Measurements from ENCODE around the gene GRIN2B. TPM values are rescaled to one million over a fixed set of nuclear protein-coding genes. Genes with fewer than 3 reads are reported as not detected.

The GRIN2B gene
- polyA plus RNA-seq, 1 donor from 2014 or later: 4.8 TPM

DNA sequence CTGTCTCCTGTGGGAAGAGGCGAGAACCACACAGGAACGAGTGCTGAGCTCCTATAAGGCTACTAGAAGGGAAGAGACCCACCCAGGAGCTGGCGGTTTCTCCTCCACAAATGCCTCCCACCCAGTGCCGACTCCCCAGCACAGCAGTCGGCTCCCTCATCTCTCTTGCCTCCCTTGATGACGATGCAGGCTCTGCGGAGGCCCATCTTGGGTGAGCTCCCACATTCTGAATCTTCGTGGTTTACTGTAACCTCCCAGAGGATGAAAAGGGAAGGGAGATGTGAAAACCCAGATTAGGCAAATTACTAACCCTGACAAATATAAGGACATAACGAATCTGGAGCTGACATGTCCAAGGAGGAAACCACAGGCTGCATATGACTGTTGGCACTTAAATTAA, 23.8 kb downstream of the GRIN2B start:
- H3K27ac ChIP-seq (ENCODE audit: low read length): no peak overlapping the region

DNA sequence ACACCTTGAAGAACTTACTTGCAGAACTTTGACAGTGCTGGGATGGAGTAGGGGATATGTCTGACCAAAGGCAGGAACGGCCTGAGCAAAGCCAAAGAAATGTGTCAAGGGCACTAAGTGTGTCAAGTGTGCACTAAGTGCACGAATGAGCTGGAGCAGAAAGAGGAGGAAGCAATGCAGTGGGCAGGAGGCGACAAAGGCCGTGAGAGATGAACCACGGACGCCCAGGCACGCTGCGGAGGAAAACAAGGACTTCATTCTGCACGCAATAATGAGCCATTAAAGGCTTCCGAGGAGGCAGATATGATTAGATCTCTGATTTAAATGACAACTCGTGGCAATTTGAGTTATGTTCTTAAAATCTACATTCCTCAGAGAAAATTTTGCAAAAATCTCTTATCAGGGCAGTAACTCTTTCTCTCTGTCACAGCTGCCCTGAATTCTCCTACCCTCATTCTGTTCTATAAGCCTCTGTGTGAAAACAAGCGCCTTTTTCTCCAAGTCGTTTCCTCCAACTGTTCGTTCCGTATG, 25.3 kb downstream of the GRIN2B start:
- Histone ChIP-seq H3K4me2 (ENCODE audit: low read length) (no peak overlapping the region), H3K27ac (ENCODE audit: low read length) (no peak overlapping the region), H4K20me1 (ENCODE audit: insufficient read depth) (no peaks in the 10 kb centered on the region), H3K27me3 (ENCODE audit: insufficient read depth, low read depth, low read length) (no peaks in the 10 kb centered on the region), H3F3A (ENCODE audit: insufficient read depth, low read length, poor library complexity, severe bottlenecking) (no peaks in the 10 kb centered on the region), H3K36me3 (ENCODE audit: insufficient read depth, low read length) (no peaks in the 10 kb centered on the region), H3K9ac (ENCODE audit: low read length) (no peak overlapping the region), H3K79me2 (replicated peaks; ENCODE audit: insufficient read depth, low read length) (no peaks in the 10 kb centered on the region), H3K9me3 (ENCODE audit: low read length) (no peaks in the 10 kb centered on the region), H3K9me2 (ENCODE audit: insufficient read depth, low read length) (no peaks in the 10 kb centered on the region), H3K4me3 (ENCODE audit: low read length) (no peak overlapping the region), H2AFZ (ENCODE audit: low read depth, low read length) (no peak overlapping the region)
- TF ChIP-seq RAD21 (conservative IDR thresholded peaks at IDR 0.05): no peak
- TF ChIP-seq, protein P1, sequence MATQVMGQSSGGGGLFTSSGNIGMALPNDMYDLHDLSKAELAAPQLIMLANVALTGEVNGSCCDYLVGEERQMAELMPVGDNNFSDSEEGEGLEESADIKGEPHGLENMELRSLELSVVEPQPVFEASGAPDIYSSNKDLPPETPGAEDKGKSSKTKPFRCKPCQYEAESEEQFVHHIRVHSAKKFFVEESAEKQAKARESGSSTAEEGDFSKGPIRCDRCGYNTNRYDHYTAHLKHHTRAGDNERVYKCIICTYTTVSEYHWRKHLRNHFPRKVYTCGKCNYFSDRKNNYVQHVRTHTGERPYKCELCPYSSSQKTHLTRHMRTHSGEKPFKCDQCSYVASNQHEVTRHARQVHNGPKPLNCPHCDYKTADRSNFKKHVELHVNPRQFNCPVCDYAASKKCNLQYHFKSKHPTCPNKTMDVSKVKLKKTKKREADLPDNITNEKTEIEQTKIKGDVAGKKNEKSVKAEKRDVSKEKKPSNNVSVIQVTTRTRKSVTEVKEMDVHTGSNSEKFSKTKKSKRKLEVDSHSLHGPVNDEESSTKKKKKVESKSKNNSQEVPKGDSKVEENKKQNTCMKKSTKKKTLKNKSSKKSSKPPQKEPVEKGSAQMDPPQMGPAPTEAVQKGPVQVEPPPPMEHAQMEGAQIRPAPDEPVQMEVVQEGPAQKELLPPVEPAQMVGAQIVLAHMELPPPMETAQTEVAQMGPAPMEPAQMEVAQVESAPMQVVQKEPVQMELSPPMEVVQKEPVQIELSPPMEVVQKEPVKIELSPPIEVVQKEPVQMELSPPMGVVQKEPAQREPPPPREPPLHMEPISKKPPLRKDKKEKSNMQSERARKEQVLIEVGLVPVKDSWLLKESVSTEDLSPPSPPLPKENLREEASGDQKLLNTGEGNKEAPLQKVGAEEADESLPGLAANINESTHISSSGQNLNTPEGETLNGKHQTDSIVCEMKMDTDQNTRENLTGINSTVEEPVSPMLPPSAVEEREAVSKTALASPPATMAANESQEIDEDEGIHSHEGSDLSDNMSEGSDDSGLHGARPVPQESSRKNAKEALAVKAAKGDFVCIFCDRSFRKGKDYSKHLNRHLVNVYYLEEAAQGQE (IDR thresholded peaks at IDR 0.05; ENCODE audit: borderline replicate concordance): no peak
- TF ChIP-seq SMC3 (conservative IDR thresholded peaks at IDR 0.05; ENCODE audit: poor library complexity): no peak
- TF ChIP-seq MXI1 (conservative IDR thresholded peaks at IDR 0.05; ENCODE audit: poor library complexity, severe bottlenecking): no peak
- TF ChIP-seq EZH2 (IDR thresholded peaks at IDR 0.05; ENCODE audit: borderline replicate concordance, insufficient read depth, low read length, poor library complexity, severe bottlenecking): no peak
- TF ChIP-seq, protein P2, sequence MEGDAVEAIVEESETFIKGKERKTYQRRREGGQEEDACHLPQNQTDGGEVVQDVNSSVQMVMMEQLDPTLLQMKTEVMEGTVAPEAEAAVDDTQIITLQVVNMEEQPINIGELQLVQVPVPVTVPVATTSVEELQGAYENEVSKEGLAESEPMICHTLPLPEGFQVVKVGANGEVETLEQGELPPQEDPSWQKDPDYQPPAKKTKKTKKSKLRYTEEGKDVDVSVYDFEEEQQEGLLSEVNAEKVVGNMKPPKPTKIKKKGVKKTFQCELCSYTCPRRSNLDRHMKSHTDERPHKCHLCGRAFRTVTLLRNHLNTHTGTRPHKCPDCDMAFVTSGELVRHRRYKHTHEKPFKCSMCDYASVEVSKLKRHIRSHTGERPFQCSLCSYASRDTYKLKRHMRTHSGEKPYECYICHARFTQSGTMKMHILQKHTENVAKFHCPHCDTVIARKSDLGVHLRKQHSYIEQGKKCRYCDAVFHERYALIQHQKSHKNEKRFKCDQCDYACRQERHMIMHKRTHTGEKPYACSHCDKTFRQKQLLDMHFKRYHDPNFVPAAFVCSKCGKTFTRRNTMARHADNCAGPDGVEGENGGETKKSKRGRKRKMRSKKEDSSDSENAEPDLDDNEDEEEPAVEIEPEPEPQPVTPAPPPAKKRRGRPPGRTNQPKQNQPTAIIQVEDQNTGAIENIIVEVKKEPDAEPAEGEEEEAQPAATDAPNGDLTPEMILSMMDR (IDR thresholded peaks at IDR 0.05; ENCODE audit: poor library complexity, severe bottlenecking): no peak
- TF ChIP-seq POLR2AphosphoS5 (IDR thresholded peaks at IDR 0.05): no peak
- TF ChIP-seq TAF1 (IDR thresholded peaks at IDR 0.05; ENCODE audit: low read depth): no peak
- no peak for TF ChIP-seq EP300 (conservative IDR thresholded peaks at IDR 0.05; ENCODE audit: poor library complexity, severe bottlenecking)

More for the DNA sequence above, 23.8 kb downstream of the GRIN2B start:
- H3K36me3 ChIP-seq (ENCODE audit: insufficient read depth, low read length): no peaks in the 10 kb centered on the region
- H3F3A ChIP-seq (ENCODE audit: insufficient read depth, low read length, poor library complexity, severe bottlenecking): no peaks in the 10 kb centered on the region
- H3K4me3 ChIP-seq (ENCODE audit: low read length): no peak overlapping the region
- H4K20me1 ChIP-seq (ENCODE audit: insufficient read depth): no peaks in the 10 kb centered on the region
- no peak overlapping the region for H3K4me2 ChIP-seq (ENCODE audit: low read length)
- no peaks in the 10 kb centered on the region for H3K9me3 ChIP-seq (ENCODE audit: low read length)
- no peaks in the 10 kb centered on the region for H3K79me2 ChIP-seq (replicated peaks; ENCODE audit: insufficient read depth, low read length)
- H3K9ac ChIP-seq (ENCODE audit: low read length): no peak overlapping the region
- TF ChIP-seq, protein P1 (IDR thresholded peaks at IDR 0.05; ENCODE audit: borderline replicate concordance): no peak
- no peak for TF ChIP-seq EP300 (conservative IDR thresholded peaks at IDR 0.05; ENCODE audit: poor library complexity, severe bottlenecking)
- no peaks in the 10 kb centered on the region for H3K27me3 ChIP-seq (ENCODE audit: insufficient read depth, low read depth, low read length)
- H2AFZ ChIP-seq (ENCODE audit: low read depth, low read length): no peak overlapping the region
- H3K9me2 ChIP-seq (ENCODE audit: insufficient read depth, low read length): no peaks in the 10 kb centered on the region

Data from neural cell (in vitro differentiated cells).